Stimulated activated CD8-positive, alpha-beta memory T cell treated with anti-CD3 and anti-CD28 coated beads, Interleukin-12 subunit alpha, Interleukin-12 subunit beta, amount 100 ng/mL, for 1 hour (primary cell): Measurements from ENCODE around the gene KNCN.

ENCODE experiments used
- DNase-seq: peaks from one replicate; pipeline ENCODE4 v3.0.0-alpha.2; 2020; ENCODE audit warnings: low read depth

KNCN gene

DNA sequence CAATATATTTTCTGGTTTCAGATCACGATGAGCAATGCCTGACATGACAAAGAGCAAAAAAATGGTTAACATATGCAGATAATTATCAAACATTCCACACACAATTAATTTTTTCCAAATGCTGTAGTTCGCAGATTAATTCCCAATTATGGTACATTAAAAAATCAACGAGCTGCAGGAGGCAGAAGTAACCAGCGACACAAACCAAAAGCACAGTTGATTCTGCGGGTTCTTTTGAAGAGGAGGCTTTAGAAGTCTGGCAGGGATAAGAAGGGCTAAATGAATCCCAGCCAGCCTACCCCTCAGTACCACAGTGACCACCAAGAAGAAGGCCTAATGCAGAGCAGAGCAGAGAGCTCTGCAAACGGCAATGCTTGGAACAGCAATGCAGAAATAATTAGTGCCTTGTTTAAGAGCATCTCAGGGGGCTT lies 17.0 kb upstream of the KNCN start:
- no peak for DNase-seq

DNA sequence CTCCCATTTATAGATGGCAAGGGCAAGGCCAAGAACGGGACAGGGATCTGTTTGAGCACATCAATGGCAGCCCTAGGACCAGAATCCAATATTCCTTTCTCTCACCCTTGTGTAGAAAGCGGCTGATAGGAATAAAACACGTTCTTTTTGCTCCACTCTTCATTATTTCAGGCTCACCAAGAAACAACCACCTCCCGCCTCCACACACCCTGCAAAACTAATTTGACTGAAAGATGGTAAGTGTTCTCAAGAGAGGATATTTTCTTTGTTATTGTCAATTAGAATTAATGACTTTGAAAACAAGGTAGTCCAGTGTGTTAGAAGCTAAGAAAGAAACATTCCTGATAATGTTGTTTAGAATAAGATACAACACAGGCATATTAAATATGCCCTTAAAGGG lies 11.9 kb upstream of the KNCN start:
- no peak for DNase-seq

DNA sequence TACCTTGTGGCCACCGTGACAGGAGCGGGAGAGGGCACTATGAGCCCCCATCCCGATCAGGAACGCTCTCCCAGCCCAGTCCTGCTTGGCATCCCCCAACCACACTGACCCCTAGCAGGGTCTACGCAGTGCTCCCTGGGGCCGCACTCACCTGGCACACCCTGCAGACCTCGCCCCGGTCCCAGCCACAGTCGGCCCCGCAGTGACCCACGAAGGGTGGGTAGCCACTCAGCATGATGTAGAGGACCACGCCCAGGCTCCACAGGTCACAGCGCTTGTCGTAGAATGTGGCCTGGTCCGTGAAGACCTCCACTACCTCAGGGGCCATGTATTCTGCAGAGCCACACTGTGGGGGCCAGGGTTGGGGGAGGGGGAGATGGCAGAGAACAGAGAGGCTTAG lies 11.1 kb upstream of the KNCN start:
- DNase-seq, result no peak

DNA sequence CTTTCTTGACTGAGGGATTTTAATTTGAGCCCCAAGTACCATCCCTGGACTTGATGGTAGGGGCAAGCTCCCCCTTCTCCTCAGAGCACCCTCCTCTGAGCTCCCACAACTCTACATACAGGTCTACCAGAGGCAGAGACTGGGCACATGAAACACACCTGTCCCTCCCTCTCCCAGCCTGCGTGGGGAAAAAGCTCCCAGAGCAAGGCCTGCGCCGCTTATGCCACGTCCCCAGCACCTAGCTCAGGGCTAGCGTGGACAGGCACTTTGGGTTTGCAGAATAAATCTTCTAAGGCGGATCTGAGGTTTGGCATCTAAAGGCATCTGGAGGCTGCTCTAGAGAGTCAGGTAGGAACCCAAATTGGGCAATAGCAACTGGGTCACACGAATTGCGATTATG lies 7.5 kb upstream of the KNCN start:
- DNase-seq, result no peak

DNA sequence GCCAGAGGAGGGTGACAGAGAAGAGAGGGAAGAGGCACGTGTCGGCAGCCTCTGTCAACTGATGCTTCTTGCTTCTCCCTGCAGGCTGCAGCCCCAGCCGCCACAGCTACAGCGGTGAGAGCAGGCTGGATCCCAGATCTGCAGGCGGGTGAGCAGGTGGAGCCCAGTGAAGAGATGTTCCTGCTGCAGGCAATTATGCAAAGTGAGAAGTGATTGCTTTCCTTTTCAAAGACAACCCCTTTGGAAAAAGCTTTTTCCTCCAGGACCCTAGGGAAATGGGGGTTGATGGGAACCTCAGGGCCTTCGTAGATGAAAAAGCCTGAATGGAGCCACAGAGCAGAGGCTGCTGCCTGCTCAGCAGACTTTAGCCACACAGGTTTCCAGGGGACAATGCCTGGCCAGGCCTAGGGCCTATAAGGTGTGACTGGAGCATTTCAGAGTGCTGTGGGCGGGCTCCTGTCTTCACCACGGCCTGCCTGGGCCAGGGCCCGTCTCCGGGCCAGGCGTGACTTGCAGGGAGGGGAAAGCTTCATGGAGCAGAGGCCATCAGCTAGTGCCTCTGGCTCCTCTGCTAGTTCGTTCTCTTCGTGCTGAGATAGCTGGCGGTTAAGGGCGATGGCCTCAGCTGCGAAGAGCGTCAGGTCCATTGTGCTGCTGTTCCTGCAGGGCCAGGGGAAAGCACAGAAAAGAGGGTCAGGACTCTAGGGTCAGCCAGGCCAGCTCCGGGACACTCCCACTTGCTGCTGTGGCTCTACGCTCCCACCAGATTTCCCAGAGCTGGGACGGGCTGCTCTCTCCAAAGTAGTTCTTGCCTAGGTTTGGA lies 6.9 kb upstream of the KNCN start:
- no peak for DNase-seq

DNA sequence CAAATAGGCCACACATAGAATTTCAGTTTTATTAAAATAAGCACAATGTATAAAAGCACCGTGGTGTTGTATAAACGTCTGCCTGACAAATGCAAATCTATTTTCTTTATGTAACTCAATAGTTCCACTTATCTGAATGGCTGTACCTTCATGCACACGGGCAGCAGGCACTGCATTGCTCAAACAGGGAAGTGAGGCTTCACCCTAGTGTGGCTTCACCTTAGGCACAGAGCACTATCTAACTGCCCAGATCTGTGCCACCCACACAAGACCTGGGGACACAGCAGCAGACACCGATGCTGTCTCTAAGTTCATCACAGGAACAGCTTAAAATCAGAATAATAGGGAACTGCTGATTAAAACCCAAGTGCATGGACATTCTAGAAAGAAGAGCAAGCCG lies 6.0 kb upstream of the KNCN start:
- no peak for DNase-seq

DNA sequence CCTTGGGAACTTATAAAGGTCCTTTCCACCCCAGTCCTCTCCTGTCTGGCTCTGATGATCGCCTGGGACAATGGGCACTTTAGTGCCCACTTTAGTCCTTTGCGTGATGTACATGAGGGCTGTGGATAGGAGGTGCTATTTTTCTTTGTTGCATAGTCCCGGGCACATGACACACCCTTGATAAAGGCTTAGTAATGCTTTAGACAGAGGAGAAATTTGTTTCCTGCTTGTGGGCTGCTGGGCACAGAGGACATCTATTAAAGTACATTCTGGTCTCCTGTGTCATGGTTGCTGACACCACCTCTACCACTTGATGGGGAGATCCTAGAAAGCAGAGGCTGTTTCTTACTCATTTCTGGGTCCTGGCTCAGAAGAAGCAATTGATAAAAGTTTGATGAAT lies 5.4 kb upstream of the KNCN start:
- no peak for DNase-seq

DNA sequence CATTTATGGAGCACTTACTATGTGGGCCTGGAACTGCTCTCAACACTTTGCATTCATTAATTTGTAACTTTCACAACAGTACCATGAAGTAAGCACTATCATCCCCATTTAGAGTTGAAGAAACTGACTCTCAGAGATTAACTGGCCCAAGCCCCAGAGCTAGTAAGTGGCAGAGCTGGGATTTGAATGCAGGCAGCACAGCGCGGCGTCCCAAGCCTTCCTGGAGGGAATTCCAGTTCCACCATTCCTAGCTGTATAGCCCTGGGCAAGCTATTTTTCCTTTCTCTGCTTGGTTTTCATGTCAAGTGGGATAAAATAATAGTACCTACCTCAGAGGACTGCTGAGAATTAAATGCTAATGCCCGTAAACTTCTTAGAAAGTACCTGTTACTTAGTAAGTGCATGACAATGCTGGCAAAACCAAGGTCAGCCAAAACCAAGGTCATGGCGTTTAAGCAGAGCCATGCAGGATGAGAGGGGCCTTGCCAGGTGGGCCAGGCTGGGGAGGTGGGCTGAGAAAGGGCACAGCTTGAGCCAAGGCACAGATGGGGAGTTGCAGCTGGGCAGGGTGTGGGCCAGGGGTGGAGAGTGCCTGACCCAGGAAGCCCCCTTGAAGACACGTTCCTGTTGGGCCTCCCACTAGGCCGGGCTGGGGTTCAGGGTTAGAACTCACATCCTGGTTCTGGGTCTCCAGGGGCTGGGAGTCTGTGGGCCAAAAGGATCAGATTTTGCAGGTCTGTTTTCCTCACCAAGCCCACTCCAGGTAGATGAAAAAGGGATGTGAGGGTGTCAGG lies 4.6 kb upstream of the KNCN start:
- no peak for DNase-seq

DNA sequence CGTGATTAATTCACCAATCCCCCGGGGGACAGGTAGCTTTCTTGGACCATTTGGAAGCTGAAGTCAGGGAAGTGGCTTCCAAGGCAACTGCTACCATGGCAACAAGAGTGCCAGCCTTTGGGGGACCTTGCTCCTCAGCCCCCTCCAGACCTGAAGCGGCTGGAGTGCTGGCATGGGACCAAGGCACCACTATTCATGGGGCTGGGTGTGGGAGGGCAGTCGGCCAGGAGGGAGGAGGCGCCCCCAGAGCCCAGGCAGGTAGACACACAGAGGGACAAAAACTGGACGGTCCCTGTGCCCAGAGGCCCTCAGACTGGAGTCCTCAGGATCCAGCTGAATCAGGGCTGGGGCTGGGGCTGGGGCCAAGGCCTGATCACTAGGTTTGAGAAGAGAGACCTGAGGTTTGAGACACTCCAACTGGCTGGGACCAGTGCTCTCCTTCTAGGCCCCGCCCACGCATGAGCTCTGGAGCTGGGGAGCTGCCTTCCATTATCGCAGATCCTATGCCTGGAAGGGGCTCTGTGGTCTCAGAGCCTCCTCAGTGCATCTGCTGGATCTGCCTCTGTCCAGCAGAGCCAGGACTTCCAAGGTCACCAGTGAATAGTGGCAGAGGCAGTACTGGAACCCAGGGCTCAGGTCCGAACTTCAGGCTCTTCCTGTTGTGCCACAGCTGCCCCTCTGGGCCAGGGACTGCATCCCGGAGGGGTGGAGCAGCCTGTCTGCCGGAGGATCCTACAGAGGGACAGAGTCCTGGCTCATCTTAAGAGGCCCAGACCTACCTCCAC lies 3.3 kb upstream of the KNCN start:
- no peak for DNase-seq

DNA sequence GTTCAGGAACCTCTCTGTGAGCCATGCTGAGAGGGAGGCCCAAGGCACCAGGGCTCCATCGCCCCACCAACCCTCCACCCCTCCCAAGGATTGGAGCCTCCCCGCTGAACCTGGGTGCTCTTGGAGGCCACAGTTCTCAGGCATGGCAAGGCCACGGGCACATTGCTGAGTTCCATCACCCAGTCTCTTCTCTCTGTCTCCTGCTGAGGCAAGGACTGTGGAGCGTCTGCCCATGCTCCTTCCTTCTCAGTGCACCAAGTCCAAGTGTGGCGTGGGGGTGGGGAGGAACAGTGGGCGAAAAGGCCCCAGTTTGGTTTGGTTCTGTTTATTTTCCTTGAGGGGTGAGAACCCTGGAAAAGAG lies 2.8 kb upstream of the KNCN start:
- no peak for DNase-seq

DNA sequence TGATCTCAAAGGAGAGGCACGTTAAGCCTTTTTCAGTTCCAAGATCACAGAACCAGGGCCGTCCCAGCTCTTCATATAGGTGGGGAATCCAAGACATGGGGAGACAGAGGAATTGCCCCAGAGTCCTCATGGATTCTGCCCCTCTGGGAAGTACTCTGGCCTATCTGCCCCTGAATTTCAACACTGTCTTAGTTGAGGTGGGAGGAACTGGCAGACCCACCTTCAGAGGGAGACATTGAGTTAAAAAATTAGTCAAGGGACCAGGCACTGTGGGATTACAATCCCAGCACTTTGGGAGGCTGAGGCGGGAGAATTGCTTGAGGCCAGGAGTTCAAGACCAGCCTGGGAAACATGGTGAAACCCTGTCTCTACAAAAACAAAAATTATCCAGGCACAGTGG lies 2.1 kb upstream of the KNCN start:
- no peak for DNase-seq

DNA sequence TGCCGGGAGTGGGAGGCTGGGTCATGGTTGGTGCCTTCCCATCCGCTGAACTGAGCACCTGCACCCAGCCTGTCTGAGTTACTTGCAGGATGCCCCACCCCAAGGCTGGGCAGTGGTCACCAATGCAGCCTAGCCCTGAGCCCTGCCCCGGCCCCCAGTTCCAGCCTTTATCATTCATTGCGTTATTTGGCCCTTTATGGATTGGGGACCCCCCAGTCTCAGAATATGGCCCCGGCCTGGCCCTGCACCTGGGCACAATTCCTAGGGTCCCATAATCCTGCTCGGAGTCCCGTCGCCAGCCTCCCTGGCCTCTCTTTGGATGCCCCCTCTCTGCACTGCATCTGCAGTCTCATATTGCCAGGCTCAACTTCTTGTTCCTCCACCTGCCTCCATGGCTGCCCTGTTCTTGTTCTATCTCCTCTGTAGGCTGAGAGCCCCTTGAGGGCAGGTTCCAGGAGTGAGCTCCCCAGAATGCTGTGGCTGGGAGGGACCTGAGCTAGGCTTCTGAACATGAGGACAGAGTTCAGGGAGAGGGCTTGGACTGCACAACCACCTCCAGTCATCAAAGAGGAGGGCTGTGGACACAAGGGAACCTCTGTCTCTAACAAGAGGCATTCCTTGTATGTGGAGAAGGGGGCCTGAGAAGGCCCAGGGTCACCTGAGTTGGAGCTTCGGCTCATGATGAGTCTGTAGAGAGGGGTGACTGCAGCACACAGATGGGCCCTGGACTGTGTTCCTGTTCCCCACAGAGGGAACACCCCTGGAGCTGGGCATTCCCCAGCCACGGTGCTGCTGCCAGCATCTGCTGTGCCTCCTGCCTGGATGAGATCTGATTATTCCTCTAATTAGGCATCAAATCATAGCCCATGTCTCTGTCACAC lies 1.1 kb upstream of the KNCN start:
- no peak for DNase-seq

DNA sequence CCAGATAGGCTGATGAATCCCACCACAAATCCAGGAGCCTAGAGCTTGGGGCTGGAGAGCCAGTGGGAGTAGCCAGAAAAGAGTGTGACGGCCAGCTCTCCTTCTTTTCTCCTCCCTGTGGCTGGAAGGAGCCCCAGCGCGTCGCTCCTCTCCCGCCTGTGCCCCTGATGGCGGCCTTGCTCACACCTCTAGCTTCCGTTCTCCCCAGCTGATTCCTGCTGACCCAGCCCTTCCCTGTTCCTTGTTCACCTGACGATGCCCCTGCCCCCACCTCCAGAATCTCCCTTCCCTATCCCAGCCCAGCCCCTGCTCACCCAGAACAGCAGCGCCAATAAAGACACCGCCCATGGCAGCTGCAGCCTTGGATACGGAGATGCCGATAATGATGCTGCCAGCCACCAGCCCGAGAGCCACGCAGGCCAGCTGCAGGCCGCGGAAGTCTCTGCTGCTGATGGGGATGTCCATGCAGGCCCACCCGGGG lies 656 bp downstream of the KNCN start:
- no peak for DNase-seq

DNA sequence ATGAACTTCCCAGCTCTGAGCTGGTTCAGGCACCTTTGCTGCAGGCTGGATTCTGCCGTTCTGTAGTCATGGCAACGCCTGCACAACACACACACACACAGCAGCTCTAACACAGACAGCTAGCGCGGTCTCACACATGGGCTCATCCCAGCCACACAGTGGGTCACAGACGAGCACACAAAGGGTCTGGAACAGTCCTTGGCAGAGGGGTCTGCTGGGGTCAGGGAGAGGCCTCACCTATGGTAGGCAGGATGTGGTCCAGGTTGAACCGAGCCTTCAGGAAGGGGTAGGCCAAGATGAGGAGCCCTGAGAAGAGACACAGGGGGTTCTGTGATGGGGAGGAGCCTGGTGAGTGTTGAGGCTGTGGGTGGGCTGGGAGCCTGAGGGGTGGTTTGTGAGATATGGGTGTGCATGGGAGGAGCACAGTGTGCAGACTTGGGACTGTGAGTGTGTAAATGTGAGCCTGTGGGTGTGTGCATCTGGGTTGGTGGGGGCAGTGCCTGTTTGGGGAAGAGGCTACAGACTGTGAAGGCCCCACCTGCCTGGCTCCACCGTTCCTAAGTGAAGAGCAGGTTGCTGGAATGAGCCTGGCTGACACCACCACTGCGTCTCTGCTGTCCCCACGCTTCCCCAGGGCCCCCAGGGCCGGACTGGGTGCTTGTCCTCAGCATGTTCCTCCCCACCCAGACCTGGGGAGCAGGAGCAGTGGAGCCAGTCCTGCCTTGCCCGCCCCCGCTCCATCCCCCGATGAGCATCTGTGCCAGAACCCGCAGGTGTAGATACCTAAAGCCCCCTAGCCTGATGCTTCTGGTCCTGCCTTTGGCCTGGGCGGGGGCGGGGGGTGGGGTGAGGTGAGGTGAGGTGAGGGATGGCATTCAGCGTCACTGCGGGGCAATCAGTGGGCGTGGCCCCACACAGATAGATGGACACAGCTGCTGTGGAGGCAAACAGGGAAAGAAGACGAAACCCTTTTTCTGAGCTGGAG lies 1.5 kb downstream of the KNCN start:
- DNase-seq, result peak; percentile 33

DNA sequence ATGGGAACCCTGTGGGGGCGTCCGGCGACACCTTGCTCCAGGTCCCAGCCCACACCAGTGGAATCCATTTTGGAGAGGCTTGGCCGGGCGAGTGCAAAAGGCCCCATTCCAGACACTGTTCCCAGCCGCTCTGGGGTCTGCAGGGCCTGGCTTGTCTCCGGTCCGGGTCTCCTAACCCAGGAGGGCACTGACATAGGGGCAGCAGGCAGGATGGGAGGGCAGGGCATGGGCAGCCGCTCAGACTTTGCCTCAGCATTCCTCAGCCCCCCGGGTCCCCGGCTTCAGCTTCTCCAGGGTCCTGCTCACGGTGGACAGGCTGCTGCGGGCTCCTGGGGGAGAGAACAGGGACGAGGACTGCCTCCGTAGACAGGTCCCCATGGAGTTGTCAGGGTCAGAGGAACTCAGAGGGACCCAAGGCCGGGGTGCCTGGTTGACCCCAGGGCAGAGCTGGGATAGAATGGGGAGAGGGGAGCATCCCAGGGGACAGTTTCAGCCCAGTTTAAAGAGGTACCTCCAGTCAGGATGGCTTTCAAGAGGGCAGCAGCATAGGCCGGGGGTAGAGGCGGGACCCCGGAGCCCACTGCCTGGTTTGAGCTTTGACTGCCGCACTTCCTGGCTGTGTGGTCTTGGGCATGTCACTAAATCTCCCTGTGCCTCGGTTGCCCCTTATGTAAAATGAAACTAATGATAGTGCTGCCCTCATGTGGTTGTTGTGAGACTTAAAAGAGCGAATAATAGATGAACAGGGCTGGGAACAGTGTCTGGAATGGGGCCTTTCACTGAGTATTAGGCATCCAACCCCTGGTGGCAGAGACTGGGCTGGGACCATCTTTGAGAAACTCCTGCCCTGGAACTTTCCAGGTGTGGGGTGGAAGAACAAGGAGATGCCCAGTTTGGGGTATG lies 3.7 kb downstream of the KNCN start:
- DNase-seq, result no peak

DNA sequence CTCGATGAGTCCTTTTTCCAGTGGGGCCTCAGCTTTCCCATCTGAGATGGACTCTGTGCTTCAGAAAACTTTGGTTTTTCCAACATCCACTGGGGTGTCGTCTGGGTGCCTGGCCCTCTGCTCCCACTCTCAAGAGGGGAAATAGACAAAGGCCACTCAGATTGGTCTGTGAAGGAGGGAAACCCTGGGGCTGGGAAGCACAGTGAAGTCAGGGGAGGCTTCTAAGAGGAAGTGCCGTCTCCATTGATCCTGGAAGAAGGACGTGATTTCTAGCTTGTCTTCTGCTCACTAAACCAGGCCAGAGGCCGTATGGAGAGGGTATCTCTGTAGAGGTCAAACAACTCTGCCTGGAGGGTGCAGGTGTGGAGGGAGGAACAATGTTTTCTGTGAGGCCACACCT lies 5.2 kb downstream of the KNCN start:
- no peak for DNase-seq

DNA sequence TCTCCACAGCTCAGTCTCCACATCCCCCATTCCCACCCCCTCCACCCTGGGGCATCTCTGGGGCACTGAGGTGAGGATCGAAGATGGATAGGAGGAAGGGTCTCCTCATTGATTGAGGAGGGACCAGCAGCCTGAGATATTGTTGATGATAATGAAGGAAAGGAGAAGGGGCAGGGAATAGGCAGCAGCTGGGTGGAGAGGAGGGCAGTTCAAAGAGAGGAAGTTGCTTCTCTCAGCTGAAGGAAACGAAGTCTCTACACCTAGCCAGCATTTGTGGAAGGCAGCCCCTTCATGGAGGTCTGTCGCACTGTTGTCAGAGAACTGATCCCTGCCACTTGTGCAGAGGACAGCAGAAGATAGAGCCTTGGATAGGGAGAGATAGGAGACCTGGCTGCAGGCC lies 5.7 kb downstream of the KNCN start:
- no peak for DNase-seq

DNA sequence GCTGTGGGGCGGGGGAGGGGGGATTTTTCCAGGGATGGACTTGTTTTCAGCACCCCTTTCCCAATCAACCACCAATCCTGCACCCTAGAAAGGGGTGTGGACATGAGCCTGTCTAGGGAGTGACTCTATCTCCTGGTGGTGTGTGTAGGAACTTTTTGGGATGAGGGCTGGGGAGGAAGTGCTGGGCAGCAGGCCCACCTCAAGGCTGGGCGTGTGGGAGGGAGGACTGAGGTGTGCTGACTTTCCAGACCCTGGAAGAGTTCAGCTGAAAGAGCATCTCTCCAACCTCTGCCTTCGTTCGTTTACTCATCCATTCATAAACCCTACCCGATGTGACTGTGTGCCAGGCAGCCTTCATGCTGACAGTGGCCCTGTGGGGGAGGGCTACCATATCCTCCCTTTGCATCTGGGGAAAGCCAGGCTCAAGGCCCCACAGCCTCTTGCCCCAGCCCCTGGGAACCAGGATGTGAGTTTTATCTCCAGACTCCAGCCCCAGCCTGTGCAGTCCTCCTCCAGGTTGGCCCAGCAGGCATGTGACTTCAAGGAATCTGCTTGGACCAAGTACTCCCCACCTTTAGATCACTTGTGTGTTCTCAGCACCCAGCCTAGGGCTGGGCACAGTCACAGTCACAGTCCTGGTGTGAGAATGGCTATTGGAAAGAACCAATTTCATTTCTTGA lies 6.7 kb downstream of the KNCN start:
- DNase-seq, result no peak
